HEK293 (cell line): Measurements from ENCODE around the gene CPNE8.

ENCODE experiments used
- CTCF ChIA-PET: fragments of 350-600 bp; formaldehyde crosslinking; extraction: SDS; loops from one replicate; lab custom pipeline; 2021; ENCODE audit warnings: antibody characterized with exemption; lab: Yijun Ruan, JAX
- POLR2A ChIA-PET: fragments of 300-600 bp; formaldehyde crosslinking; extraction: SDS; loops from one replicate; lab custom pipeline; 2020; ENCODE audit warnings: antibody characterized with exemption, inconsistent platforms; lab: Yijun Ruan, JAX
- H3K27ac ChIP-seq: fragments of 200-500 bp; sonication (Bioruptor generic); 2 replicates; pipeline ENCODE4 v1.5.1; 2014; ENCODE audit warnings: low read depth, low read length, control low read depth, inconsistent platforms; ENCODE audit errors: extremely low read depth
- H3K36me3 ChIP-seq, 2 experiments: fragments of 200-500 bp in 1 of 2; sonication (Bioruptor generic) in 1 of 2; 1 replicate in 1 of 2; 2 replicates in 1 of 2; pipeline ENCODE4 v1.5.1; 2014 to 2017; ENCODE audit warnings: inconsistent platforms in 2 of 2, low read length in 2 of 2; ENCODE audit not compliant: control insufficient read depth in 2 of 2, insufficient read depth in 1 of 2
- H3K4me1 ChIP-seq: fragments of 200-500 bp; sonication (Bioruptor generic); 2 replicates; pipeline ENCODE4 v1.5.1; 2014; ENCODE audit warnings: mild to moderate bottlenecking, low read length, inconsistent platforms; ENCODE audit not compliant: control insufficient read depth, insufficient read depth
- H3K4me3 ChIP-seq: 2 replicates; pipeline ENCODE4 v1.5.1; 2011; ENCODE audit warnings: low read depth, mild to moderate bottlenecking, control low read depth, low read length, moderate library complexity
- H3K9me3 ChIP-seq: fragments of 200-500 bp; sonication (Bioruptor generic); 2 replicates; pipeline ENCODE4 v1.5.1; 2014; ENCODE audit warnings: low read depth, low read length, inconsistent platforms; ENCODE audit not compliant: control insufficient read depth, insufficient read depth
- ATF2 ChIP-seq: fragments of 450-650 bp; formaldehyde crosslinking; IDR thresholded peaks from 2 replicates; pipeline ENCODE4 v1.5.1; 2016; ENCODE audit warnings: missing biosample characterization, missing genetic modification characterization, low read depth
- GLI2 ChIP-seq: fragments of 450-650 bp; formaldehyde crosslinking; IDR thresholded peaks from 2 replicates; pipeline ENCODE4; 2017; ENCODE audit warnings: missing biosample characterization, missing genetic modification characterization, low read depth, borderline replicate concordance
- GLIS1 ChIP-seq: fragments of 450-650 bp; formaldehyde crosslinking; IDR thresholded peaks from 2 replicates; pipeline ENCODE4 v1.5.1; 2016; ENCODE audit warnings: missing biosample characterization, missing genetic modification characterization
- KLF17 ChIP-seq: fragments of 450-650 bp; formaldehyde crosslinking; IDR thresholded peaks from 2 replicates; pipeline ENCODE4 v1.5.1; 2016; ENCODE audit warnings: missing biosample characterization, missing genetic modification characterization
- OSR2 ChIP-seq: fragments of 450-650 bp; formaldehyde crosslinking; IDR thresholded peaks from 2 replicates; pipeline ENCODE4 v1.5.1; 2016; ENCODE audit warnings: missing biosample characterization, missing genetic modification characterization
- PRDM6 ChIP-seq: fragments of 450-650 bp; formaldehyde crosslinking; IDR thresholded peaks from 2 replicates; pipeline ENCODE4 v1.5.1; 2017; ENCODE audit warnings: missing biosample characterization, missing genetic modification characterization
- SALL2 ChIP-seq: fragments of 450-650 bp; formaldehyde crosslinking; IDR thresholded peaks from 2 replicates; pipeline ENCODE4 v1.5.0; 2017; ENCODE audit warnings: missing biosample characterization, mild to moderate bottlenecking, missing genetic modification characterization, borderline replicate concordance
- SCRT1 ChIP-seq: fragments of 450-650 bp; formaldehyde crosslinking; IDR thresholded peaks from 2 replicates; pipeline ENCODE4 v1.5.1; 2016; ENCODE audit warnings: missing biosample characterization, missing genetic modification characterization, borderline replicate concordance
- ZBTB10 ChIP-seq: fragments of 450-650 bp; formaldehyde crosslinking; IDR thresholded peaks from 2 replicates; pipeline ENCODE4 v1.5.1; 2016; ENCODE audit warnings: missing biosample characterization, missing genetic modification characterization
- ZBTB20 ChIP-seq: fragments of 450-650 bp; formaldehyde crosslinking; IDR thresholded peaks from 2 replicates; pipeline ENCODE4 v1.5.1; 2016; ENCODE audit warnings: missing biosample characterization, missing genetic modification characterization
- ZBTB21 ChIP-seq: fragments of 450-650 bp; formaldehyde crosslinking; IDR thresholded peaks from 2 replicates; pipeline ENCODE4 v1.5.1; 2017; ENCODE audit warnings: missing biosample characterization, missing genetic modification characterization
- ZBTB7A ChIP-seq: fragments of 450-650 bp; formaldehyde crosslinking; IDR thresholded peaks from 2 replicates; pipeline ENCODE4 v1.5.1; 2016; ENCODE audit warnings: low read depth, missing biosample characterization, missing genetic modification characterization
- ZNF174 ChIP-seq: fragments of 450-650 bp; formaldehyde crosslinking; IDR thresholded peaks from 2 replicates; pipeline ENCODE4 v1.5.0; 2017; ENCODE audit warnings: missing biosample characterization, mild to moderate bottlenecking, missing genetic modification characterization
- ZNF2 ChIP-seq: fragments of 450-650 bp; formaldehyde crosslinking; IDR thresholded peaks from 2 replicates; pipeline ENCODE4 v1.5.1; 2016; ENCODE audit warnings: missing biosample characterization, missing genetic modification characterization
- ZNF211 ChIP-seq: fragments of 450-650 bp; formaldehyde crosslinking; IDR thresholded peaks from 2 replicates; pipeline ENCODE4 v1.5.1; 2016; ENCODE audit warnings: low read depth, missing biosample characterization, missing genetic modification characterization
- ZNF221 ChIP-seq: fragments of 450-650 bp; formaldehyde crosslinking; IDR thresholded peaks from 2 replicates; pipeline ENCODE4 v1.5.1; 2017; ENCODE audit warnings: missing biosample characterization, missing genetic modification characterization, borderline replicate concordance
- ZNF26 ChIP-seq: fragments of 450-650 bp; formaldehyde crosslinking; IDR thresholded peaks from 2 replicates; pipeline ENCODE4 v1.5.1; 2016; ENCODE audit warnings: missing biosample characterization, missing genetic modification characterization
- ZNF266 ChIP-seq: fragments of 450-650 bp; formaldehyde crosslinking; IDR thresholded peaks from 2 replicates; pipeline ENCODE4 v1.5.1; 2016; ENCODE audit warnings: missing biosample characterization, missing genetic modification characterization, low read depth
- ZNF350 ChIP-seq: fragments of 450-650 bp; formaldehyde crosslinking; IDR thresholded peaks from 2 replicates; pipeline ENCODE4 v1.5.0; 2017; ENCODE audit warnings: missing biosample characterization, mild to moderate bottlenecking, missing genetic modification characterization
- ZNF423 ChIP-seq: fragments of 450-650 bp; formaldehyde crosslinking; IDR thresholded peaks from 2 replicates; pipeline ENCODE4 v1.5.1; 2016; ENCODE audit warnings: missing biosample characterization, missing genetic modification characterization
- ZNF830 ChIP-seq: fragments of 450-650 bp; IDR thresholded peaks from 2 replicates; pipeline ENCODE4 v1.5.0; 2018; ENCODE audit warnings: missing biosample characterization, missing genetic modification characterization, low read depth, mild to moderate bottlenecking, moderate library complexity
- ZSCAN4 ChIP-seq: fragments of 450-650 bp; formaldehyde crosslinking; IDR thresholded peaks from 2 replicates; pipeline ENCODE4 v1.5.1; 2017; ENCODE audit warnings: missing biosample characterization, missing genetic modification characterization

CPNE8 gene

GRCh38 chr12:38907201-38907923 is 2.0 kb upstream of the CPNE8 start (continued):
- TF ChIP-seq ZBTB21 (tag by site-specific recombination) (peak; percentile 69; the same call in 1 of the 2 replicates), OSR2 (tag by site-specific recombination) (peak; percentile 58), PRDM6 (tag by site-specific recombination) (peak; percentile 74), ZNF423 (tag by site-specific recombination) (no peak), ATF2 (0 out of 2 replicates have a peak, but pooled peaks have one; percentile 36)

GRCh38 chr12:38906482-38907200 is 1.2 kb upstream of the CPNE8 start:
- H3K9me3 ChIP-seq: no peaks in the 10 kb centered on the region
- peaks cover 7% of the 10 kb centered on the region for H3K4me1 ChIP-seq
- ChIA-PET POLR2A (interaction anchor here (0.9 to 2.1 kb wide), 4 partner anchors 11 to 317 kb away, joined by 3 to 10 read pairs (median 4); no protein-coding TSS in a partner anchor), CTCF (interaction anchor here (0.5 to 3.5 kb wide), 33 partner anchors 8 to 854 kb away, joined by 3 to 25 read pairs (median 4); no protein-coding TSS in a partner anchor)
- H3K36me3 ChIP-seq: no peaks in the 10 kb centered on the region
- H3K27ac ChIP-seq: peak overlapping the region; percentile 99
- H3K4me3 ChIP-seq: peak overlapping the region; percentile 70
- no peak for TF ChIP-seq ZNF350 (tag by site-specific recombination)
- TF ChIP-seq ZNF266 (tag by site-specific recombination): no peak
- no peak for TF ChIP-seq SCRT1 (tag by site-specific recombination)
- TF ChIP-seq KLF17 (tag by site-specific recombination): peak; percentile 70; the same call in 1 of the 2 replicates
- TF ChIP-seq ZSCAN4 (tag by site-specific recombination): no peak
- TF ChIP-seq ZBTB10 (tag by site-specific recombination): peak; percentile 65
- TF ChIP-seq ZBTB20: peak; percentile 78; the same call in 1 of the 2 replicates
- TF ChIP-seq ZNF2 (tag by site-specific recombination): peak; percentile 75
- TF ChIP-seq ZNF174 (tag by site-specific recombination): no peak
- TF ChIP-seq ZNF830 (tag by site-specific recombination): no peak
- TF ChIP-seq ZBTB7A: peak; percentile 55; the same call in 1 of the 2 replicates
- TF ChIP-seq ATF2: peak; percentile 63; the same call in 1 of the 2 replicates
- TF ChIP-seq ZNF221 (tag by site-specific recombination): no peak
- TF ChIP-seq ZNF211 (tag by site-specific recombination): no peak
- peak; percentile 47 for TF ChIP-seq GLIS1 (tag by site-specific recombination)
- no peak for TF ChIP-seq SALL2
- no peak for TF ChIP-seq GLI2
- TF ChIP-seq ZNF26 (tag by site-specific recombination): no peak
